GM21528 (cell line): ENCODE measurements around the gene ST6GALNAC3.
"Not testable (repeated sequence)": the region's sequence is repeated elsewhere in the genome, so short reads cannot be mapped to it uniquely, and the experiment has no call there.

Experiments used
- ATAC-seq: cut with Tn5 transposase; IDR thresholded peaks from one replicate; pipeline ENCODE4 v1.9.1; 2021; ENCODE audit warnings: mild to moderate bottlenecking, moderate library complexity; ENCODE audit not compliant: unreplicated experiment, low FRiP score

Gene ST6GALNAC3

DNA sequence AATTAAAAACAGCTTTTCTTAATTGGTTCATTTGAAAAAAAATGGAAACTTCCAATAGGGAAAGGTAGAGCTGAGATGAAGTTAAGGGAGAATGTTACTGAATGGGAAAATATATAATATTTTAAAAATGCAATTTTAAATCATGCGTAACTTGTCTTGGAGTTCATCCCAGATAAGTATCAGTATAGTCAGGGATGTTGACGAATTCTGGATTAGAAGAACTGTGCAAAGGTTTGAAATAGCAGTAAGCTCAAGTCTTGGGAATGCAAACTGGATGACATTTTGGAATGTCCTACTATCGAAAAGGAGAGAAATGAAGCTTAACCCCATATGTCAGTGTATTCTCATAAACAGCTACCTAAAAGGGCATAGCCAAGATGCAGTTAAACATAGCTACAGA is 4.0 kb upstream of the ST6GALNAC3 start:
- no peak for ATAC-seq

GRCh38 chr1:76073481-76073880 is 1.1 kb upstream of the ST6GALNAC3 start:
- ATAC-seq, result no peak

- no peak for ATAC-seq
Observed at GRCh38 chr1:76075188-76075489, 593 bp downstream of the ST6GALNAC3 start.

DNA sequence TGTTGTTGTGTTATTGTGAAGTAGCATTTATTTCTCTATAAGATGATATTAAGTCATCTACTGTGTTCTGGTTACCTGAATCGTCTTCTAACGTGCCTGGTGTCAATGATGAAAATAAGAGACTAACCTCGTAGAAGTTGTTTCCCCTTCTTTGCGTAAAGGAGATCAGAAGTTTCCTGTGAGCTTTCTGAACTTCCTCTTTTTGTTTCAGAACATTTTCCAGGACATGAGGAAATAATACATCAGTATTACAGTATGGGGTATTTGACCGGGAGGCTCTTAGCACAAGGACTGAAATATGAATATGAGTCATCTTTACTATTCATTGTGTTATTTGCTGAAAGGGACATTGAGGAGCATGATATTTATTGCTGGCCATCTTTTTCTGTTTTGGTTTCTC is 1.3 kb downstream of the ST6GALNAC3 start:
- peak; percentile 31 for ATAC-seq

DNA sequence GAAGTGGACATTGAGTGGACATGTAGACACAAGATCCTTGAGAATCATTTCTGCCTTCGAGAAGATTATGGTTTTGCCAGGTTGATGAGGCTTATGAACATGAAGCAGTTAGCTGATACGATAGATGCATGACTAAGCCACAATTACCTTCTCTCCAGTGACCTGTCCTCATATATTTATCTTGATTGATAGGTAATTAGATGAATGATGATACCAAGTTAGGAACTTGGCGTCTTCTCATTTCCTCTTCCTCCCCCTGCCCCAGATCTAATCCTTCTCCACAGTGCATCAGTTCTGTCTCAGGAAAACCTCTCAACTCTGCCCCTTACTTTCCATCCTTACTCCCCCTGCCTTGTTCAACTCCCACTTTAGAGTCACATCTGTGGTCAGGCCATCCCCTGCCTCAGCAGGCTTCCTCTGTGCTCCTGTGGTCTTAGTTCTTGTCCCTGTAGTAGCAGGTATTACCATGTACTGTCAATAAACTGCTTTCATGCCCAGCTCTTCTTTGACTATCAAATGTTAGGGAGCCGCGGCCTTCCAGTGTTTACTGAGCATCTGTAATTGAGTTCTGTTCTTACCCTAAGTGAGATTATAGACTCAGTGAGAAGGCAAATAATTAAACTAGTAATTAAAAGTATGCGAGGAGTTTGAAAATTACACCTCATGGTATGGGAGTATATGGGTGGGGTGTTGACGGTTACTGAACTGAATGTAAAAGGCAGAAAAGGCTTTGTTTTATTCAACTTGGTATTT is 5.1 kb downstream of the ST6GALNAC3 start:
- no peak for ATAC-seq

DNA sequence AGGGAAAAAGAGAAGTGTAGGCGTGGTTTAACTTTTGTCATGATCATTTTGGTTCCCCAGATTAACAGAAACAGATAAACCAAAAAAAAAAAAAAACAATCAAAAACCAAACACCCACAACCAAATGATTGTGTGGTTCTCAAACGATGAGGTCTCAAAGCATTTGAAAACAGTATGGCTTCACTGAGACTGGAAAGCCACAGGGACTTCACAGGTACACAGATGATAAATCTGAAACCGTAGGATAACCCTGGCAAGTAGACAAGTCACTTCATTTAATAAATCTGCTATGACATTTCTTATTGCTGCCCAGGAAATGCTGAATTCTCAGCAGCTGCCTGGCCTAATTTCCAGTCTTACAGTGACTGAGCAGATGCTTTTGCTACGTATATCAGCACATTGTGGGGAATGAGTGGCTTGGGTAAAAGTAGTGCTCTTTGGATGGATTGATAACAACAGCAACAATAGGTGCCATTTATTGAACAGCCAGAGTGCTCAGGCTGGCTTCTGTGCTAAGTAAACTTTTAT is 6.1 kb downstream of the ST6GALNAC3 start:
- ATAC-seq, result no peak

DNA sequence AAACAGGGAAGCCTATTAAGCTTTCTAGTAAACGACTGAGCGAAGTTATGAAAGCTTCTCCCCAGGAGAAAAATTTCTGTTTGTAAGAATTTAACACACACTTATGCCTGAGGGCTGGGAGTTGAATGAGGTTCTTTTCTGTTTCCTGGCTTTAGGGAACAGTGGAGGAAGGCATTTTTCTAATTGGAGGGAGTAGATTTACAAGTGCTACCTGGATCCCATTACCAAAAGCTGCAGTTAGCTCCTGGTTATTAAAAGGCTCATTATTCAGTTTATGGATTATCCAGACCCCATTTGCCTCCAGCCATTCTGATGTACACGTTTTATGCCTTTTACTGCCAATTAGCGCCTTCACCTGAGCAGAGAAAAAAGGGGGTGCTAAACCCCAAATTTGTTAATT is 7.5 kb downstream of the ST6GALNAC3 start:
- no peak for ATAC-seq

DNA sequence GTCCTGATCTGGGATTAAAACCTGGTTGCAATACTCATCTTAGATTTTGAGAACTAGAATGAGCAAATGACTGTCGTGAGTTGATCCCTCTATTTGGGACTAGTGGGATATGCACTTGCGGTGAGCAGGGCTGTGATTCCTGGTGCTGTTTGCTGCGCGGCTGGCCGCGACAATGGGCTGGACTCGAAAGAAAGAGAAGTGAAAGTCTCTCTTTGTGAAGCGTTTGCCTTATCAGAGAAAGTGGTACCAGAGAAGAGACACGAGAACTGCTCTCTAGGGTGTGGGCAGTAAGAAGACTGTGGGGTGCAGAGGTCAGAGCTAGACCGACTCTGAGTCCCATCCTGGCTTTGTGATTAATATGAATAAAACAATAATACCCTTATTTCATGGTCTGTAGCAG is 8.6 kb downstream of the ST6GALNAC3 start:
- ATAC-seq, result no peak

DNA sequence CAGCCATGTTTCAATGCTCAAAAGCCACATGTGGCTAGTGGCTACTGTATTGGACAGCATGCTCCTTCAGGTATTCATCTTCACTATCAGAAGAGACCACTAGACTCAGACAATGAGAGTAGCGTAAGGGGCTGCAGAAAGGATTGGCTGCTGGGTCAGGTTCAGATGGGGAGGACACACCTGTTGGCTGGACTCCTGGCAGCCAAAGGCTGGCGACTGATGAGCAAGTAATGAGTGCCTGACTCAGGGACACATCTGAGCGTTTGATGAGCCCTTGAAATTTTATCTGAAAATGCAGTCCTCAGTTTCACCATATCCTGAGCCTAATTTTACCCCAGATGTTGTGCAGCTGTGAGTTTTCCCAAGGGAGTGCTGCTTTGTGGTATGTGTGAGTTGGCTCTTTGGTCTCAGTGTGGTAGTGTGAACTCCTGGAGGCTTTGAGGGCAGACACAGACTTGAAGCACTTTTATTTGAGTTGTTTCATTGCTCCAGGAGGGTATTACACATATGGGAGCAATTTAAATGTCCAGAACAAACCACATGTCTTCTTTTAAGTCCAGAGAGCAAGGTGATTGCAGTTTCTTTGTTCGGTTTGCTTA is 9.6 kb downstream of the ST6GALNAC3 start:
- ATAC-seq, result no peak

DNA sequence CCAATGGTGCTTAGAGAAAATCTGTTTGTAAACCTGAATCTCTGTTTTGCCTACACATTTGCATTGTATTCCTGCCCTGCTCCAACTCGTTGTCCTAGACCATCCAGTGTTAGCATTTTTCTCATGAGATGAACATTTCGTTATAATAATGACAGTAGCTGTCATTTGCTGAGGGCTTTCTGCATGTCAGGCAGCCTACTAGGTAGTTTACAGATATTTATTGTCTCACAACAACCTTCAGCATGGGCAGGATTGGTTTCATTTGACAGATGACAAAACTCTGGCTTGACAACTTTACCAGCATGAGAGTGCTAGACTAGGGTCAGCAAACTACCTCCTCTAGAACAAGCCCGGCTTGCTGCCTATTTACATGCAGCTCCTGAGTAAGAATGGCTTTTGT is 10.1 kb downstream of the ST6GALNAC3 start:
- ATAC-seq, result no peak

GRCh38 chr1:76086109-76086508 is 11.6 kb downstream of the ST6GALNAC3 start:
- ATAC-seq, result no peak

- no peak for ATAC-seq
Observed at GRCh38 chr1:76086597-76086996, 12.1 kb downstream of the ST6GALNAC3 start.

- no peak for ATAC-seq
Observed at GRCh38 chr1:76090283-76091203, 16.0 kb downstream of the ST6GALNAC3 start.

GRCh38 chr1:76092812-76093211 is 18.3 kb downstream of the ST6GALNAC3 start:
- ATAC-seq, result no peak

DNA sequence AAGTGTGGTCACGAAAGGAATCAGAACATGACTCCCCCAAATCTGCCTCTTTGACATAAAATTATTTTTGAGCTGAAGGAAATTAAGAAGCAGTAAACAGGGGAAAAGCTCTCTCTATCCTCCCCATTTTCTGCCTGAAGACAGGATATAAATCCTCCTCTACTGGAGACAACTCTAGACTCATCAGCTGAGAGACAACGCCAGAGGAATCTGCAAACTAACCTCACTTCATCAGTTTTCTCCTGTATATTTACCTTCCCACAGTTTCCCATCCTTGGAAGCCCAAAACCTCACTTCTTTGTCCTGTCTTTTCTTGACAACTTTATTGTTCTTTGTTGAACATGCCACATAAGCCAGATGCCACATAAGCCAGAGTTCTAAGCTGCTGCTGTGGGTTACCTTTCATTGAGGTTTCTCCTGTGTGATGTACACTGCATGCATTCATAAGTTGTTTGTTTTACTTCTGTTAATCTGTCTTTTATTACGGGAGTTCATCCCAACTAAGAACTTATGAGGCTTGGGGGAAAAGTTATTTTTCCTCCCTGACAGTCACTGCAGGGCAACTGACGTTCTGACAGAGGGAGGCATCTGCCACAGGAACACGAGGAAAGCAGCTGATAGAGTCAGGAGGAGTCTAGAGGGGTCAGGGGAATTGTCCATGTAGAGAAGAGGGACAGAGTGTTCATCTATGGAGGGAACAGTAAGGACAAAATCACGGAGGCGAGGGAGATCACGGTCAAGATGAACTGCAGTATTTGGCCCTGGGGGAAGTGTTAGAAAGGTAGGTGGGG is 19.2 kb downstream of the ST6GALNAC3 start:
- ATAC-seq, result no peak

DNA sequence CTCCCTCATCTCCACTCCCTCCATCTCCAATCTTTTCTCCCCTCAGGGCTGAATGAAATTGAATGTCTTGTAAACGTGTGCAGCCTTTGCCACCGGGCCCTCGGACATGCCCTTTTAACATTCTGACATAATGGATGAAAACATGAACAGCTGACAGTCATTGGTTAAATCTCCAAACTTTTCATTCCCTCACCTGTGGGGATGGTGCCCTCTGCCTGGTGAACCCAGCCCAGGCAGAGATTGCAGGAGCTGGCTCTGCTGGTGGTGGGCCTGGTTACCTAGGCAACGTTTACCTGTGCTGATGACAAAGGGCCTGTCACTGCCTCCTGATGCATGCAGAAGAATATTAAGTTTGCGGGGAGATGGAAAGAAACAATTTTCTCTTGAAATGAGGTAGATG is 21.3 kb downstream of the ST6GALNAC3 start:
- ATAC-seq, result no peak

DNA sequence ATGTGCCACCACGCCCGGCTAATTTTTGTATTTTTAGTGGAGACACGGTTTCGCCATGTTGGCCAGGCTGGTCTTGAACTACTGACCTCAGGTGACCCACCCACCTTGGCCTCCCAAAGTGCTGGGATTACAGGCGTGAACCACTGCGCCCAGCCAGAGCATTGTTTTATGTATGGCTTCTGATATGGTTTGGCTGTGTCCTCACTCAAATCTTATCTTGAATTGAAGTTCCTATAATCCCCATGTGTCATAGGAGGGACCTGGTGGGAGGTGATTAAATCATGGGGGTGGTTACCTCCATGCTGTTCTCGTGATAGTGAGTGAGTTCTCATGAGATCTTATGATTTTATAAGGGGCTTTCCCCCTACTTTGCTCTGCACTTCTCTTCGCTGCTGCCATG is 22.5 kb downstream of the ST6GALNAC3 start:
- not testable (repeated sequence) for ATAC-seq

- ATAC-seq, result no peak
Observed at GRCh38 chr1:76098845-76099244, 24.3 kb downstream of the ST6GALNAC3 start.

- no peak for ATAC-seq
Observed at GRCh38 chr1:76101548-76101947, 27.0 kb downstream of the ST6GALNAC3 start.

DNA sequence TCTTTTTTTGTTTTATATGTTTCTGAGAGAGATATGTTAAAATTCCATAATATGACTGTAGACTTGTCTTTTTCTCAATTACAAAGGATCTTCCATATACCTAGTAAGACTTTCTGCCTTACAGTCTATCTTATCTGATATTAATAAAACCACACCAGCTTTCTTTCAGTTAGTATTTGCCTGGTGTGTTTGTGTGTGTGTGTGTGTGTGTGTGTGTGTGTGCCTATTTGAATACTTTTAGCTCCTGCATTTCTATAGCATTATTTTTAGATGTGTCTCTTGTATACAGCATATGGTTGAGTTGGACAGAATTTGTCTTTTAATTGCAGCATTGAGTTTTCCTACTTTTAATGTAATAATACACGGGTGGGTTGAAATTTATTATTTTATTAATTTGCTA is 27.5 kb downstream of the ST6GALNAC3 start:
- no peak for ATAC-seq
